Measurements from ENCODE around the gene CD44. TPM values are rescaled to one million over a fixed set of nuclear protein-coding genes. Genes with fewer than 3 reads are reported as not detected.

The CD44 gene
- total RNA-seq, 1 donor from 2014 or later = 0.65 TPM

GRCh38 chr11:35160902-35161597, 22.1 kb downstream of the CD44 start:
- H3K4me1 Mint-ChIP-seq = peaks cover 17% of the 10 kb centered on the region
- TF ChIP-seq CTCF (conservative IDR thresholded peaks at IDR 0.05) = no peak
- no peak overlapping the region for H3K27ac Mint-ChIP-seq (ENCODE audit: unreplicated experiment)
- H3K9me3 Mint-ChIP-seq = no peaks in the 10 kb centered on the region
- H3K36me3 Mint-ChIP-seq (ENCODE audit: low read depth) = no peaks in the 10 kb centered on the region
- no peak for DNase-seq (ENCODE audit: low read depth, low spot score)
- H3K4me3 Mint-ChIP-seq = no peak overlapping the region
- H3K27me3 Mint-ChIP-seq (ENCODE audit: low read depth) = no peaks in the 10 kb centered on the region

- DNase-seq (ENCODE audit: low read depth, low spot score) = no peak
- TF ChIP-seq CTCF (conservative IDR thresholded peaks at IDR 0.05) = no peak
- Mint-ChIP-seq H3K27ac (ENCODE audit: unreplicated experiment) (no peak overlapping the region), H3K4me1 (peaks cover 26% of the 10 kb centered on the region), H3K4me3 (no peak overlapping the region), H3K36me3 (ENCODE audit: low read depth) (no peaks in the 10 kb centered on the region), H3K9me3 (no peaks in the 10 kb centered on the region), H3K27me3 (ENCODE audit: low read depth) (no peaks in the 10 kb centered on the region)
Measured at GRCh38 chr11:35162745-35163144, 23.8 kb downstream of the CD44 start.

DNA sequence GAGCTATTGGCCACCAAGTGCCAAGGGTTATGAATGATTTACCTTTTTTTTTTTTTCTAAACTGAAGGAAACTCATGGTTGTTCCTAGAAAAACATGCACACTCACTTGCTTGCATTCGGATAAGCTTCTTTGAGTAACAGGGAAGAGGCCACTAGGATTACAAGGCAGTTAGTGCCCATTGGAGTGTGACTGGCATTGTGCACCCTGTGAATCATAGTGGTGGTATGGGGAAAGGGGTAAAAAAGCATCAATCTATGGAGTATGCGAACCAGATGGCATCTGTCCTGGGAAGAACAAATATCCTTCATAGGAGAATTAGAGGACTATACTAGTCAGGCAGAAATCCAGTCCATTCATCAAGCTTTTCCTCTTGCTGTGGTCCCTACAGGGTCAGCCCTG, 24.2 kb downstream of the CD44 start:
- no peaks in the 10 kb centered on the region for H3K27me3 Mint-ChIP-seq (ENCODE audit: low read depth)
- H3K4me1 Mint-ChIP-seq = peaks cover 24% of the 10 kb centered on the region
- no peak for TF ChIP-seq CTCF (conservative IDR thresholded peaks at IDR 0.05)

DNA sequence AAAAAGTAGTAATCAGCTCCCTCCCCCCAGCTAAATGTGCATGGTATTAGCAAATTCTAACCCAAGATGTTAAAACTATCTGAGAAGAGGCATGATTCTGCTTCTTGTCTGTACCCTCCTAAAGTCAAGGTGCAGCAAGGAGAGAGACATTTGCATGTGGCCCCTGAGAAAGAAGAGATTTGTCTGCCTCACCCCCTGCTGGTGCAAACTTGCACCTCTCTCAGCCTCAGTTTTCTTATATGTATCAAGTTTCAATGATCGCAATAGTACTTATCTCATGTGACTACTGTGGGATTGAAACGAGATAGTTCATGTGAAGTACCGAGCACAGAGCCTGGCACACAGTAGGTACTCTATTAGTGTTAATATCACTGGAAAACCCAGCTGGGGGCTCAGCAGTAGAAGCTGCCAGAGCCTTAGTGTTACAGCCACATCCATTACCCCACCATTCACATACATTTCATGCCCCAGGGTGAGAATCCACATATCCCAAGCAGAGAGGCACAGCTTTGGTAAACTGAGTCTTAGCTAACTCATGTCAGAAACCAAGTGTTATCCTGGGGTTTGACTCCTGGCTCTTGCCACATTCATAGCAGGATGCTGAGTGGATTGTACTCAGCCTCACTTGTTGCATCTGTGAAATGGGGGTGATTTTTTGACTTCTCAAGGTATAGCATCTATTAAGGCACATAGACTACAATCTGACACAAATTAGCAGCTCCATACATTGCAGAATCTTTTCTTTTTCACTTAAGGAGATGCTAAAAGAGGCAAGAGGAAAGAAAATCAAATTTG, 24.9 kb downstream of the CD44 start:
- no peak overlapping the region for H3K4me3 Mint-ChIP-seq
- H3K4me1 Mint-ChIP-seq = peaks cover 19% of the 10 kb centered on the region
- no peak for DNase-seq (ENCODE audit: low read depth, low spot score)
- no peaks in the 10 kb centered on the region for H3K36me3 Mint-ChIP-seq (ENCODE audit: low read depth)
- peak; percentile 35 for TF ChIP-seq CTCF (conservative IDR thresholded peaks at IDR 0.05)
- no peaks in the 10 kb centered on the region for H3K9me3 Mint-ChIP-seq
- H3K27ac Mint-ChIP-seq (ENCODE audit: unreplicated experiment) = no peak overlapping the region
- no peaks in the 10 kb centered on the region for H3K27me3 Mint-ChIP-seq (ENCODE audit: low read depth)

More for the DNA sequence above, 24.2 kb downstream of the CD44 start:
- H3K9me3 Mint-ChIP-seq = no peaks in the 10 kb centered on the region
- H3K27ac Mint-ChIP-seq (ENCODE audit: unreplicated experiment) = no peak overlapping the region
- no peak overlapping the region for H3K4me3 Mint-ChIP-seq
- DNase-seq (ENCODE audit: low read depth, low spot score) = no peak
- no peaks in the 10 kb centered on the region for H3K36me3 Mint-ChIP-seq (ENCODE audit: low read depth)

- no peak for TF ChIP-seq CTCF (conservative IDR thresholded peaks at IDR 0.05)
- Mint-ChIP-seq H3K27me3 (ENCODE audit: low read depth) (no peaks in the 10 kb centered on the region), H3K27ac (ENCODE audit: unreplicated experiment) (no peak overlapping the region), H3K4me1 (peaks cover 16% of the 10 kb centered on the region), H3K36me3 (ENCODE audit: low read depth) (no peaks in the 10 kb centered on the region), H3K9me3 (no peaks in the 10 kb centered on the region), H3K4me3 (no peak overlapping the region)
- DNase-seq (ENCODE audit: low read depth, low spot score) = no peak
Measured at GRCh38 chr11:35165030-35165422, 26.1 kb downstream of the CD44 start.
